Hepatocyte (in vitro differentiated cells): ENCODE data around the gene AP3S2.

ENCODE experiments used
- EZH2 ChIP-seq: fragments of 200-600 bp; sonication (generic); IDR thresholded peaks from 2 replicates; pipeline ENCODE4 v1.6.1; 2016; ENCODE audit warnings: antibody characterized with exemption, mild to moderate bottlenecking, borderline replicate concordance
- EZH2phosphoT487 ChIP-seq: fragments of 200-600 bp; sonication (generic); IDR thresholded peaks from one replicate; pipeline ENCODE4 v1.6.1; 2018; ENCODE audit warnings: antibody characterized with exemption, mild to moderate bottlenecking, low read depth, moderate library complexity; ENCODE audit not compliant: unreplicated experiment, severe bottlenecking
- TF ChIP-seq, protein P1 (sequence below): fragments of 200-600 bp; sonication (generic); IDR thresholded peaks from 2 replicates; pipeline ENCODE4 v1.5.1; 2016; ENCODE audit warnings: antibody characterized with exemption, mild to moderate bottlenecking; ENCODE audit not compliant: poor library complexity

- TF ChIP-seq EZH2: no peak
- TF ChIP-seq, protein P1, sequence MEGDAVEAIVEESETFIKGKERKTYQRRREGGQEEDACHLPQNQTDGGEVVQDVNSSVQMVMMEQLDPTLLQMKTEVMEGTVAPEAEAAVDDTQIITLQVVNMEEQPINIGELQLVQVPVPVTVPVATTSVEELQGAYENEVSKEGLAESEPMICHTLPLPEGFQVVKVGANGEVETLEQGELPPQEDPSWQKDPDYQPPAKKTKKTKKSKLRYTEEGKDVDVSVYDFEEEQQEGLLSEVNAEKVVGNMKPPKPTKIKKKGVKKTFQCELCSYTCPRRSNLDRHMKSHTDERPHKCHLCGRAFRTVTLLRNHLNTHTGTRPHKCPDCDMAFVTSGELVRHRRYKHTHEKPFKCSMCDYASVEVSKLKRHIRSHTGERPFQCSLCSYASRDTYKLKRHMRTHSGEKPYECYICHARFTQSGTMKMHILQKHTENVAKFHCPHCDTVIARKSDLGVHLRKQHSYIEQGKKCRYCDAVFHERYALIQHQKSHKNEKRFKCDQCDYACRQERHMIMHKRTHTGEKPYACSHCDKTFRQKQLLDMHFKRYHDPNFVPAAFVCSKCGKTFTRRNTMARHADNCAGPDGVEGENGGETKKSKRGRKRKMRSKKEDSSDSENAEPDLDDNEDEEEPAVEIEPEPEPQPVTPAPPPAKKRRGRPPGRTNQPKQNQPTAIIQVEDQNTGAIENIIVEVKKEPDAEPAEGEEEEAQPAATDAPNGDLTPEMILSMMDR: no peak
- TF ChIP-seq EZH2phosphoT487: no peak
Measured at GRCh38 chr15:89932880-89933279, 39.1 kb upstream of the AP3S2 start.
